SK-N-SH (cell line): ENCODE measurements around the gene TMEM117. TPM values are rescaled to one million over a fixed set of nuclear protein-coding genes. Genes with fewer than 3 reads are reported as not detected.

Source experiments
- CTCF ChIA-PET: fragments of 300-600, 350-600 bp; formaldehyde crosslinking; extraction: SDS; loops from one replicate; lab custom pipeline; 2021; lab: Yijun Ruan, JAX
- POLR2A ChIA-PET: fragments of 350-600 bp; sonication (Branson Sonifier 250); formaldehyde crosslinking; extraction: SDS; loops from one replicate; lab custom pipeline; 2020; ENCODE audit warnings: antibody characterized with exemption, inconsistent platforms; lab: Yijun Ruan, JAX
- DNase-seq: peaks from one replicate; pipeline ENCODE4 v3.0.0; 2012
- H2AFZ ChIP-seq: fragments of 200-600 bp; sonication (generic); 2 replicates; pipeline ENCODE4 v1.8.1; 2016; ENCODE audit warnings: antibody characterized with exemption, mild to moderate bottlenecking, low read depth
- H3F3A ChIP-seq: fragments of 200-600 bp; sonication (generic); replicated peaks from 2 replicates; pipeline ENCODE3; 2016; ENCODE audit warnings: antibody characterized with exemption, mild to moderate bottlenecking; ENCODE audit not compliant: insufficient read depth
- H3K27ac ChIP-seq, 2 experiments: fragments of 200-500 bp in 1 of 2; fragments of 200-600 bp in 1 of 2; sonication (Bioruptor generic) in 1 of 2; sonication (generic), shearing (Covaris generic) in 1 of 2; 2 replicates each; pipeline versions ENCODE4 v1.5.1 to v1.6.1; 2014 to 2016; ENCODE audit warnings: low read depth in 2 of 2, inconsistent platforms in 1 of 2, low read length in 1 of 2, mild to moderate bottlenecking in 1 of 2, mixed read lengths in 1 of 2
- H3K27me3 ChIP-seq: fragments of 200-600 bp; sonication (generic), shearing (Covaris generic); 2 replicates; pipeline ENCODE4 v1.6.1; 2016; ENCODE audit warnings: mixed run types; ENCODE audit not compliant: insufficient read depth
- H3K36me3 ChIP-seq, 2 experiments: fragments of 200-500 bp in 1 of 2; fragments of 200-600 bp in 1 of 2; sonication (Bioruptor generic) in 1 of 2; sonication (generic) in 1 of 2; replicated peaks in 1 of 2; 2 replicates each; pipeline versions ENCODE3 to v1.5.1; 2014 to 2016; ENCODE audit warnings: low read length in 1 of 2, mild to moderate bottlenecking in 1 of 2; ENCODE audit not compliant: insufficient read depth in 2 of 2, control insufficient read depth in 1 of 2
- H3K4me1 ChIP-seq, 2 experiments: fragments of 200-500 bp in 1 of 2; fragments of 200-600 bp in 1 of 2; sonication (Bioruptor generic) in 1 of 2; sonication (generic), shearing (Covaris generic) in 1 of 2; 2 replicates each; pipeline versions ENCODE4 v1.5.1 to v1.6.1; 2014 to 2016; ENCODE audit warnings: low read depth in 1 of 2, low read length in 1 of 2, mixed run types in 1 of 2; ENCODE audit not compliant: insufficient read depth in 2 of 2, control insufficient read depth in 1 of 2
- H3K4me2 ChIP-seq: fragments of 200-600 bp; sonication (generic), shearing (Covaris generic); 2 replicates; pipeline ENCODE4 v1.6.1; 2017; ENCODE audit warnings: mixed run types
- H3K4me3 ChIP-seq, 2 experiments: fragments of 200-500 bp in 1 of 2; fragments of 200-600 bp in 1 of 2; sonication (Bioruptor generic) in 1 of 2; sonication (generic), shearing (Covaris generic) in 1 of 2; 2 replicates each; pipeline versions ENCODE4 v1.5.1 to v1.8.1; 2014 to 2016; ENCODE audit warnings: low read depth in 2 of 2, inconsistent platforms in 1 of 2, low read length in 1 of 2, mild to moderate bottlenecking in 1 of 2, mixed read lengths in 1 of 2, moderate library complexity in 1 of 2
- H3K79me2 ChIP-seq: fragments of 200-600 bp; sonication (generic); 2 replicates; pipeline ENCODE4 v1.8.1; 2017; ENCODE audit warnings: mild to moderate bottlenecking; ENCODE audit not compliant: insufficient read depth
- H3K9ac ChIP-seq: fragments of 200-600 bp; sonication (generic); 2 replicates; pipeline ENCODE4 v1.6.1; 2017; ENCODE audit warnings: mixed run types
- H3K9me2 ChIP-seq: fragments of 200-600 bp; sonication (generic); 2 replicates; pipeline ENCODE4 v1.6.1; 2017; ENCODE audit warnings: mixed run types
- H3K9me3 ChIP-seq: fragments of 200-600 bp; sonication (generic); 2 replicates; pipeline ENCODE4 v1.6.1; 2017; ENCODE audit warnings: mixed run types, mild to moderate bottlenecking, moderate library complexity
- H4K20me1 ChIP-seq: fragments of 200-600 bp; sonication (generic); 2 replicates; pipeline ENCODE4 v1.6.1; 2017; ENCODE audit warnings: mild to moderate bottlenecking, mixed run types; ENCODE audit not compliant: insufficient read depth
- CTCF ChIP-seq: fragments of 200-600 bp; sonication (generic); IDR thresholded peaks from 2 replicates; pipeline ENCODE4 v1.6.1; 2017; ENCODE audit warnings: antibody characterized with exemption, mild to moderate bottlenecking, moderate library complexity
- EZH2phosphoT487 ChIP-seq: fragments of 200-600 bp; sonication (generic); IDR thresholded peaks from 2 replicates; pipeline ENCODE4 v1.6.1; 2017; ENCODE audit warnings: low read depth, mixed run types, mild to moderate bottlenecking, antibody characterized with exemption, moderate library complexity, borderline replicate concordance
- FOSL2 ChIP-seq: IDR thresholded peaks from 2 replicates; pipeline ENCODE4 v1.4.0; 2012; ENCODE audit warnings: low read depth, mild to moderate bottlenecking, moderate library complexity, borderline replicate concordance
- FOXJ3 ChIP-seq: sonication (generic); formaldehyde crosslinking; IDR thresholded peaks from 2 replicates; pipeline ENCODE4 v1.5.1; 2020; ENCODE audit warnings: mild to moderate bottlenecking, missing genetic modification reagents
- FOXM1 ChIP-seq: IDR thresholded peaks from 2 replicates; pipeline ENCODE4 v1.4.0; 2012; ENCODE audit warnings: low read depth, mild to moderate bottlenecking
- IRF3 ChIP-seq: fragments of 150-350 bp; IDR thresholded peaks from 2 replicates; pipeline ENCODE4 v1.6.1; 2016; ENCODE audit warnings: mild to moderate bottlenecking, low read depth, low read length
- POLR2AphosphoS5 ChIP-seq: IDR thresholded peaks from 2 replicates; pipeline ENCODE4 v1.6.1; 2012; ENCODE audit warnings: low read depth, low read length
- RCOR1 ChIP-seq: fragments of 150-350 bp; IDR thresholded peaks from 2 replicates; pipeline ENCODE4 v1.6.1; 2017; ENCODE audit warnings: antibody characterized with exemption, low read length
- REST ChIP-seq: IDR thresholded peaks from 2 replicates; pipeline ENCODE4 v1.6.1; 2012; ENCODE audit warnings: mild to moderate bottlenecking, low read depth, low read length, moderate library complexity
- SIN3A ChIP-seq: IDR thresholded peaks from 2 replicates; pipeline ENCODE4 v1.6.1; 2012; ENCODE audit warnings: low read depth, mild to moderate bottlenecking, low read length, moderate library complexity, borderline replicate concordance
- TCF12 ChIP-seq: IDR thresholded peaks from 2 replicates; pipeline ENCODE4 v1.4.0; 2012
- USF1 ChIP-seq: IDR thresholded peaks from 2 replicates; pipeline ENCODE4 v1.4.0; 2012; ENCODE audit warnings: low read depth, borderline replicate concordance
- YY1 ChIP-seq: IDR thresholded peaks from 2 replicates; pipeline ENCODE4 v1.4.0; 2012; ENCODE audit warnings: low read depth, mild to moderate bottlenecking
- WGBS: methylation state at CpG from one replicate; pipeline ENCODE4 v1.1.6; 2017; ENCODE audit warnings: low lambda C conversion rate; 5-methylcytosine and 5-hydroxymethylcytosine counted together
- polyA plus RNA-seq, 3 experiments: library from polyadenylated mRNA; depleted of rRNA; stranded (reverse); fragments of >200 nt; gene quantifications; 2 replicates each; pipeline ENCODE4 v1.2.3, GENCODE V29; 2012
- TF ChIP-seq, protein P1 (sequence below): fragments of 150-350 bp; IDR thresholded peaks from 2 replicates; pipeline ENCODE4 v1.6.1; 2017; ENCODE audit warnings: antibody characterized with exemption, low read length, low read depth, borderline replicate concordance

Gene TMEM117
- polyA plus RNA-seq, 1 of the 3 experiments (the other 2 are of a cell fraction) = 0.81 TPM

DNA sequence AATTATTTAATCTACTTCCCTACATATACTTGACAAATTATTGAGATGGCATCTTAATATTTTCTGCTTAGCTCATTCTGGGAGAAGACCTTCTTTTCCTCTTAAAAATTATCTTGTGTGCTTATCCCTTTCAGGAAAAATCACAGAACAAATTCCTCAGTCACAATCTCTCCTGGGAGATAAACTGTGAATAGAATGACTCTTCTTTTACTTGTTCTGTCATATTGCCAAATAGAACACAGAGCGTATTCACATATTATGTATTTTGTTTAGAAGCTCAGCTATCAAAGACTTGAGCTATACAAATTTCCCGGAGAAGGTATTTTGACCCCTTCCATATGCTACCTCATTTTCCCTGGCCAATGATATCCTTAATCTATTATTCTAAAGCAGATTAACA, 146.7 kb downstream of the TMEM117 start (continued):
- TF ChIP-seq USF1 (no peak), TCF12 (no peak)

- H3K9me3 ChIP-seq = no peaks in the 10 kb centered on the region
- H3K36me3 ChIP-seq = no peaks in the 10 kb centered on the region
- no peaks in the 10 kb centered on the region for H4K20me1 ChIP-seq
- peaks cover 0 to 13% of the 10 kb centered on the region in 2 experiments; a peak in 2 of 4 replicates for H3K4me1 ChIP-seq
- H2AFZ ChIP-seq = no peak overlapping the region
- ChIA-PET CTCF (interaction anchor here (1.2 kb wide), 1 partner anchor 960 kb away, joined by 3 read pairs; no protein-coding TSS in a partner anchor), POLR2A (no interaction called here)
- H3K9ac ChIP-seq = no peak overlapping the region
- H3K4me3 ChIP-seq = no peak overlapping the region
- TF ChIP-seq YY1 = no peak
- H3K79me2 ChIP-seq = no peaks in the 10 kb centered on the region
- WGBS = 60% methylated on average over 5 of the region's 5 CpGs
- no peaks in the 10 kb centered on the region for H3K9me2 ChIP-seq
- H3K27ac ChIP-seq = no peak overlapping the region
- no peaks in the 10 kb centered on the region for H3F3A ChIP-seq
- no peak for DNase-seq
- no peaks in the 10 kb centered on the region for H3K27me3 ChIP-seq
- H3K4me2 ChIP-seq = peak overlapping the region; percentile 38; the same call in 1 of the 2 replicates
These were observed 153.1 kb downstream of the TMEM117 start for GRCh38 chr12:43988838-43989560.

GRCh38 chr12:43992856-43993255, 157.0 kb downstream of the TMEM117 start:
- Histone ChIP-seq H3K4me1 (peaks cover 0 to 13% of the 10 kb centered on the region in 2 experiments; a peak in 2 of 4 replicates), H3K9ac (no peak overlapping the region), H3K79me2 (no peaks in the 10 kb centered on the region), H3K9me2 (no peaks in the 10 kb centered on the region), H4K20me1 (no peaks in the 10 kb centered on the region), H2AFZ (no peak overlapping the region), H3K4me2 (no peak overlapping the region), H3K4me3 (no peak overlapping the region), H3K9me3 (no peaks in the 10 kb centered on the region), H3K27ac (no peak overlapping the region), H3K36me3 (no peaks in the 10 kb centered on the region), H3K27me3 (no peaks in the 10 kb centered on the region), H3F3A (no peaks in the 10 kb centered on the region)
- ChIA-PET CTCF (interaction anchor here (0.5 kb wide), 1 partner anchor 91 kb away, joined by 3 read pairs; no protein-coding TSS in a partner anchor), POLR2A (no interaction called here)
- no peak for DNase-seq
- no peak for TF ChIP-seq FOSL2
- TF ChIP-seq, protein P1, sequence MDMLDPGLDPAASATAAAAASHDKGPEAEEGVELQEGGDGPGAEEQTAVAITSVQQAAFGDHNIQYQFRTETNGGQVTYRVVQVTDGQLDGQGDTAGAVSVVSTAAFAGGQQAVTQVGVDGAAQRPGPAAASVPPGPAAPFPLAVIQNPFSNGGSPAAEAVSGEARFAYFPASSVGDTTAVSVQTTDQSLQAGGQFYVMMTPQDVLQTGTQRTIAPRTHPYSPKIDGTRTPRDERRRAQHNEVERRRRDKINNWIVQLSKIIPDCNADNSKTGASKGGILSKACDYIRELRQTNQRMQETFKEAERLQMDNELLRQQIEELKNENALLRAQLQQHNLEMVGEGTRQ = no peak
- TF ChIP-seq CTCF = no peak
- no peak for TF ChIP-seq REST
- no peak for TF ChIP-seq IRF3
- TF ChIP-seq EZH2phosphoT487 = no peak
- TF ChIP-seq FOXJ3 = no peak
- TF ChIP-seq RCOR1 = no peak
- no peak for TF ChIP-seq SIN3A
- TF ChIP-seq POLR2AphosphoS5 = no peak
- TF ChIP-seq USF1 = no peak
- no peak for TF ChIP-seq FOXM1
